GM23248 (cell line): ENCODE data around the gene CTNS. TPM values are rescaled to one million over a fixed set of nuclear protein-coding genes. Genes with fewer than 3 reads are reported as not detected.

Experiments
- DNase-seq: peaks from one replicate; pipeline ENCODE4 v3.0.0-alpha.2; 2015
- H2AFZ ChIP-seq: fragments of 200-600 bp; sonication (generic); 2 replicates; pipeline ENCODE4 v1.6.1; 2016; ENCODE audit warnings: antibody characterized with exemption
- H3F3A ChIP-seq: fragments of 200-600 bp; sonication (generic); 2 replicates; pipeline ENCODE4 v1.6.1; 2016; ENCODE audit warnings: mild to moderate bottlenecking, antibody characterized with exemption, mixed run types; ENCODE audit not compliant: insufficient read depth
- H3K27ac ChIP-seq: fragments of 200-600 bp; sonication (generic); 2 replicates; pipeline ENCODE4 v1.5.1; 2016; ENCODE audit warnings: mild to moderate bottlenecking
- H3K27me3 ChIP-seq: fragments of 200-600 bp; sonication (generic); replicated peaks from 2 replicates; pipeline ENCODE4 v1.6.1; 2016; ENCODE audit warnings: mild to moderate bottlenecking; ENCODE audit not compliant: insufficient read depth
- H3K36me3 ChIP-seq: fragments of 200-600 bp; sonication (generic); 2 replicates; pipeline ENCODE4 v1.6.1; 2016; ENCODE audit warnings: low read depth, mild to moderate bottlenecking
- H3K4me1 ChIP-seq: fragments of 200-600 bp; sonication (generic); 2 replicates; pipeline ENCODE4 v1.6.1; 2016; ENCODE audit warnings: mild to moderate bottlenecking; ENCODE audit not compliant: insufficient read depth
- H3K4me2 ChIP-seq: fragments of 200-600 bp; sonication (generic); one replicate; pipeline ENCODE4 v1.6.1; 2016; ENCODE audit warnings: mild to moderate bottlenecking; ENCODE audit not compliant: unreplicated experiment
- H3K4me3 ChIP-seq: fragments of 200-600 bp; sonication (generic); 2 replicates; pipeline ENCODE4 v1.5.1; 2016; ENCODE audit warnings: mild to moderate bottlenecking
- H3K79me2 ChIP-seq: fragments of 200-600 bp; sonication (generic); 2 replicates; pipeline ENCODE4 v1.6.1; 2016; ENCODE audit warnings: mild to moderate bottlenecking; ENCODE audit not compliant: insufficient read depth
- H3K9ac ChIP-seq: fragments of 200-600 bp; sonication (generic); 2 replicates; pipeline ENCODE4 v1.6.1; 2016; ENCODE audit warnings: mild to moderate bottlenecking
- H3K9me2 ChIP-seq: fragments of 200-600 bp; sonication (generic); 2 replicates; pipeline ENCODE4 v1.6.1; 2016; ENCODE audit warnings: mixed run types, mild to moderate bottlenecking, moderate library complexity; ENCODE audit not compliant: insufficient read depth
- H3K9me3 ChIP-seq: fragments of 200-600 bp; sonication (generic); one replicate; pipeline ENCODE4 v1.6.1; 2017; ENCODE audit warnings: low read depth
- H4K20me1 ChIP-seq: fragments of 200-600 bp; sonication (generic); 2 replicates; pipeline ENCODE4 v1.6.0; 2016; ENCODE audit not compliant: insufficient read depth
- EZH2 ChIP-seq: fragments of 200-600 bp; sonication (generic); IDR thresholded peaks from 2 replicates; pipeline ENCODE4 v1.6.1; 2018; ENCODE audit warnings: antibody characterized with exemption, mild to moderate bottlenecking; ENCODE audit not compliant: insufficient read depth, poor library complexity, severe bottlenecking
- EZH2phosphoT487 ChIP-seq: fragments of 200-600 bp; sonication (generic); IDR thresholded peaks from 2 replicates; pipeline ENCODE4 v1.6.1; 2018; ENCODE audit warnings: antibody characterized with exemption, moderate library complexity, mild to moderate bottlenecking, low read depth; ENCODE audit not compliant: insufficient read depth
- WGBS, 2 experiments: methylation state at CpG; one replicate each; pipeline ENCODE4 v1.1.6; 2015 to 2017; ENCODE audit warnings: low lambda C conversion rate in 2 of 2, low coverage in 1 of 2; ENCODE audit errors: missing lambda C conversion rate in 2 of 2; 5-methylcytosine and 5-hydroxymethylcytosine counted together
- in situ Hi-C: fragments of 300-500 bp; cut with MboI; formaldehyde crosslinking; loops from 2 replicates; pipeline ENCODE4 v1.15.0; 2020
- polyA plus RNA-seq: library from polyadenylated mRNA; unstranded; fragments of >200 nt; fragmentation: Nextera tagmentation; extraction: Ambion mirVana; gene quantifications from 2 replicates; pipeline ENCODE4 v1.2.1, GENCODE V29; 2016
- total RNA-seq: library from RNA; depleted of rRNA; stranded (reverse); fragments of >200 nt; shearing (Covaris generic); gene quantifications from 2 replicates; pipeline ENCODE4 v1.2.3, GENCODE V29; 2014

Gene CTNS
- total and polyA plus RNA-seq, 2 experiments from 2014 or later, result 7.2 to 7.5 TPM

DNA sequence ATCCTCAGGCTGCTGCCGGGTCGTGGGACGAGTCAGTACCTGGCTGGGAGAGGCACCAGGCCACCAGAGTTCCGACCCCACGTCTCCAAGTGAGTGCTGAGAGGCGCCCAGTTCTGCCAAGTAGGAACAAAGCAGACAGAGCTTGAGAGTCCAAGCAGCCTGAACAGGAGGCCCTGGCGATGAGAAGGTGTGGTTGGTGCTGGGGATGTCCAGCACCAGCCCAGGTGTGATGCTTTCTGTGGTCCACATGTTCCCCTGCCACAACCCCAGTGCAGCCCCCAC is 21.0 kb downstream of the CTNS start:
- Histone ChIP-seq H3K36me3 (no peaks in the 10 kb centered on the region), H3K4me1 (peaks cover 12% of the 10 kb centered on the region), H3F3A (peaks cover 9% of the 10 kb centered on the region; the same call in 1 of the 2 replicates), H3K9ac (no peak overlapping the region), H3K9me3 (no peaks in the 10 kb centered on the region), H3K4me2 (no peak overlapping the region), H3K4me3 (no peak overlapping the region), H3K27me3 (no peaks in the 10 kb centered on the region), H2AFZ (no peak overlapping the region), H3K9me2 (no peaks in the 10 kb centered on the region), H4K20me1 (no peaks in the 10 kb centered on the region), H3K79me2 (no peaks in the 10 kb centered on the region), H3K27ac (no peak overlapping the region)
- 88 to 89% methylated on average over 7 of the region's 7 CpGs for WGBS, 2 experiments
- TF ChIP-seq EZH2phosphoT487 (no peak), EZH2 (no peak)
- DNase-seq, result no peak
- in situ Hi-C loops, result no loop called here

- Histone ChIP-seq H3K4me3 (no peak overlapping the region), H3K4me2 (no peak overlapping the region), H2AFZ (no peak overlapping the region), H3K4me1 (peaks cover 12% of the 10 kb centered on the region), H4K20me1 (no peaks in the 10 kb centered on the region), H3K27me3 (no peaks in the 10 kb centered on the region), H3K27ac (no peak overlapping the region), H3K79me2 (no peaks in the 10 kb centered on the region), H3K9me2 (no peaks in the 10 kb centered on the region), H3K9ac (no peak overlapping the region), H3K36me3 (no peaks in the 10 kb centered on the region), H3F3A (peaks cover 9% of the 10 kb centered on the region; the same call in 1 of the 2 replicates), H3K9me3 (no peaks in the 10 kb centered on the region)
- TF ChIP-seq EZH2 (no peak), EZH2phosphoT487 (no peak)
- in situ Hi-C loops, result no loop called here
- no peak for DNase-seq
- 84 to 88% methylated on average over 39 to 42 of the region's 42 CpGs for WGBS, 2 experiments
Measured at GRCh38 chr17:3657874-3658783, 21.6 kb downstream of the CTNS start.

DNA sequence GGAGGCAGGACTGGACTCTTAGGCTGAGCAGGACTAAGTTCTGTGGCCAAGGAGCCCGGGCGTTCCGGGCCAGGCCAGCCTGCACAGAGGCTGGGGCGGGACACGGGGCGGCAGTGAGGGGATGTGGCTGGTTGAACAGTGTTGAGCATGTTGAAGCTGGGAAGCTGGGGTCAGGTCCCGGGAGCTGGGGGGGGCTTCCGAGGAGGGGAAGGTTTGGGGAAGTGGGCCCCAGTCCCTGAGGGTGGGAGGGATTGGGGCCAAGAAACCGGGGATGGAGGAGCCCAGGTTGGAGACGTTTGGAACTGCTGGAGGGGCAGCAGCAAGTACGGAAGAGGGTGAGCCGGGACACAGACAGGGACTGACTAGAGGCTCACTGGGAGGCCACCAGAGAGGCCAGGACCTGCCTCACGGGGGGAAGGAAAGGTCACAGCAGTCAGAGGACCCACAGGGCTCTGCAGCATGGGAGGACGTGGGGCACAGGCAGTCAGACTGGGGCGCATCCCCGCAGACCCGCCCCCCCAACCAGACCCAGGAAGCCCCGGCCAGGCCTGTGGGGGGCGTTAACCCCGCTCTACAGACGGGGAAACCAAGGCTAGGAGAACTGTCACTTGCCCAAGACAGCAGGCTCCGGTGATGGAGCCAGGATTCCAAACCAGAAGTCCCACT is 22.4 kb downstream of the CTNS start:
- Histone ChIP-seq H3K27me3 (no peaks in the 10 kb centered on the region), H3F3A (peaks cover 9% of the 10 kb centered on the region; the same call in 1 of the 2 replicates), H2AFZ (no peak overlapping the region), H3K4me1 (peaks cover 12% of the 10 kb centered on the region), H4K20me1 (no peaks in the 10 kb centered on the region), H3K79me2 (no peaks in the 10 kb centered on the region), H3K4me3 (no peak overlapping the region), H3K4me2 (no peak overlapping the region), H3K9me2 (no peaks in the 10 kb centered on the region), H3K9me3 (no peaks in the 10 kb centered on the region), H3K36me3 (no peaks in the 10 kb centered on the region), H3K27ac (peak overlapping the region; percentile 54), H3K9ac (peak overlapping the region; percentile 36)
- 51 to 58% methylated on average over 18 to 22 of the region's 22 CpGs for WGBS, 2 experiments
- TF ChIP-seq EZH2phosphoT487, result no peak
- no peak for TF ChIP-seq EZH2
- DNase-seq, result no peak
- in situ Hi-C loops, result no loop called here

DNA sequence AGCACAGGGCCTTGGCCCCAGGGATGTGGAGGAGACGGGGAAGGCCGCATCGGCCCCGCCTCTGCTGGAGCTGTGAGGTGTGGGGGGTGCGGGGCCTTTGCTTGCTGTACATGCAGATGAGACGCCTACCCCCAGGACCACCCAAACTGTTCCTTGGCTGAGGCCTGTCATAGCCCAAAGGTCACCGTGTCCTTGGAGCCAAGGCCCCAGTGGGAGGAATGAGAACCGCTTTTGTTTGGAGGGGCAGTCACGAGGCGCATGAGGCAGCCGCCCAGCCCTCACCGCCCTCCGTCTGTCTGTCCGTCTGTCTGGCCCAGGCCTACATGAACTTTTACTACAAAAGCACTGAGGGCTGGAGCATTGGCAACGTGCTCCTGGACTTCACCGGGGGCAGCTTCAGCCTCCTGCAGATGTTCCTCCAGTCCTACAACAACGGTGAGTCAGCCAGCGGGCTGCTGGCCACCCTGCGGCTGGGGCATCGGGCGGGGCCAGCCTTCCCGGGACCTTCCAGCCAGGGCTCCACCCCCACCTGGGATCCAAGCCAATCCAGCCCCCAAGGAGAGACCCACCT is 23.1 kb downstream of the CTNS start:
- DNase-seq, result peak; percentile 95

More for the DNA sequence above, 23.1 kb downstream of the CTNS start:
- Histone ChIP-seq H3K27ac (peak overlapping the region; percentile 54), H3K36me3 (no peaks in the 10 kb centered on the region), H3K9ac (peak overlapping the region; percentile 36), H3K4me3 (no peak overlapping the region), H2AFZ (no peak overlapping the region), H3F3A (peaks cover 9% of the 10 kb centered on the region; the same call in 1 of the 2 replicates), H3K9me3 (no peaks in the 10 kb centered on the region), H3K4me1 (peaks cover 12% of the 10 kb centered on the region), H4K20me1 (no peaks in the 10 kb centered on the region), H3K79me2 (peaks cover 2% of the 10 kb centered on the region; the same call in 1 of the 2 replicates), H3K9me2 (no peaks in the 10 kb centered on the region), H3K27me3 (no peaks in the 10 kb centered on the region), H3K4me2 (no peak overlapping the region)
- no peak for TF ChIP-seq EZH2phosphoT487
- no peak for TF ChIP-seq EZH2
- WGBS, 2 experiments, result 6 to 7% methylated on average over 22 of the region's 22 CpGs
- in situ Hi-C loops, result no loop called here
